GM19193 (cell line): ENCODE results near the gene OR4N5.

ENCODE experiments used
- POLR2A ChIP-seq: IDR thresholded peaks from 4 replicates; pipeline ENCODE4 v1.6.1; 2011; ENCODE audit not compliant: insufficient read depth, insufficient read length; ENCODE audit errors: extremely low read depth

The OR4N5 gene, protein sequence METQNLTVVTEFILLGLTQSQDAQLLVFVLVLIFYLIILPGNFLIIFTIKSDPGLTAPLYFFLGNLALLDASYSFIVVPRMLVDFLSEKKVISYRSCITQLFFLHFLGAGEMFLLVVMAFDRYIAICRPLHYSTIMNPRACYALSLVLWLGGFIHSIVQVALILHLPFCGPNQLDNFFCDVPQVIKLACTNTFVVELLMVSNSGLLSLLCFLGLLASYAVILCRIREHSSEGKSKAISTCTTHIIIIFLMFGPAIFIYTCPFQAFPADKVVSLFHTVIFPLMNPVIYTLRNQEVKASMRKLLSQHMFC

DNA sequence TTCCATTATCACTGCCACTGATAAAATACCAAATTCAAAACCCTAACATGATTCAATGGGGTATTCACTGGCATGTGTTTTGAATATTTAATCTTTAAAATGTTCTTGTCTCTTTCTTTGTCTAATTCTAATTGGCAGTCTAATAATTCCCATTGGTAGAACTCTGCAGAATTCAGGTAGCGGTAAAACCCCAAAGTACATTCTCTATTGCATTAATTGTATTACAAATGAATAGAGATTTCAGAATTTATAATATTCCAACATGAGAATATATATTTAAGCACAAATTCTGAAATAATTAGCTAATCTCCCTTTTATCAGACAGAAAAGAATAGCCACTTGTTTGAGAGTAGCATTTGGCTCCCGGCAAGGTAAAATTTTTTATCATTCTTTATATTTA, at the start of gene OR4N5:
Gene OR4N5 (plus strand): TSS at position 301 of the 400 bp plus-strand sequence. CDS start 4,916 bp downstream, outside the sequence.
- no peak for TF ChIP-seq POLR2A

DNA sequence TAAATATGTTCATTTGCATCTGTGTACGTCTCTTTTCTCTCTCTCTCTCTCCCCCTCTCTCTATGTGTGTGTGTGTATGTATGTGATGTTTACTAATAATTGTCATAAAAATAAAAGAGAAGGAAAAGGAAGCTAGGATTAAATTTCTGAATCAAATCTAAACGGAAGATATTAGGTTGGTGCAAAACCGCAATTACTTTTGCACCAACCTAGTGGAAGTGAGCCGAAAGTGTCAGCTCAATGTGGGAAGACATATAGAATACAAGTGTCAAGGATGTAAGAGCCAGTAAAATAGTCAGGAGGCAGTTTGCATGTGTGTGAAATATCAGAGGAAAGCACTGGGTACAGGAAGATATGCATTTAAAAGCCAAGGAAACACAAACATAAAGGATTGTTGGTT, 46.6 kb upstream of the OR4N5 start:
- no peak for TF ChIP-seq POLR2A

- TF ChIP-seq POLR2A = no peak
Measured at GRCh38 chr14:20093442-20093841, 45.2 kb upstream of the OR4N5 start.

- TF ChIP-seq POLR2A = no peak
Measured at GRCh38 chr14:20110438-20110837, 28.2 kb upstream of the OR4N5 start, which contains the start of gene OR4K17. Gene OR4K17 (plus strand): TSS chr14:20110739. CDS start chr14:20117500, 6,761 bp downstream.

DNA sequence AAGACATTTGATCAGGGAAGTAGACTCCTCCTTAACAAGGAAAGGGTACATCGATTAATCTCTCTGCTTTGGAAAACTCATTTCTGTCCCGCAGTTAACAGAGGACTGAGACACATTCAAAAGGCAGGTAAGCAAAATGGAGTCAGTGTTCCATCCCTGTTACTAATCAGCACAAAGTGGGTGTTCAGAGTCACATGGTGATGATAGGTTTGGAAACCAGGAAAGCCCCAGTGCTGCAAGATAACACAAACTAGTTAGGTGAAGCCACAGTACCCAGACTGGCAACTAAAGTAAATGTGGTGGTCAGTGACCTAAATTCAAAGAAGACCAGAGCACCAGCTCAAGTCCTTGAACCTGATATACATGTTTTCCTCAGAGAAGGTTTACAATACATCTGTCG, 26.3 kb upstream of the OR4N5 start:
- no peak for TF ChIP-seq POLR2A

DNA sequence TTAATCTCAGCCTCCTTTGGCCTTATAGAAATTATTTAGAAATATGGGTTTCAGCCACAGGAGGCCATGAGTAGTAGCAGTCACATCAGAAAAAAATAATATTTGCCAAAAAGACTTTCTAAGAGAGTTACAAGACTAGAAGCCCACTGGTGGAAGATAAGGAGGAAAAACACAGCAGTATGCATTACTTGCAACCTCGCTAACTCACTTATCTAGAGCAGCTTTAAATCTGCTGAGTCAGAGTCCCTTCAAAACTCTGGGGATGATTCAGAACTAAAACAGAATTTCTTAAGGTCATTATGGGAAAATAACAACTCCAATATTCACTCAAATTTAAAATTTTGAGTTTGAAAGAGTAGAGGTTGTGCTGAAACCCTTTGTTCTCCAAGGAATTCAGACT, 21.9 kb upstream of the OR4N5 start:
- TF ChIP-seq POLR2A = no peak

DNA sequence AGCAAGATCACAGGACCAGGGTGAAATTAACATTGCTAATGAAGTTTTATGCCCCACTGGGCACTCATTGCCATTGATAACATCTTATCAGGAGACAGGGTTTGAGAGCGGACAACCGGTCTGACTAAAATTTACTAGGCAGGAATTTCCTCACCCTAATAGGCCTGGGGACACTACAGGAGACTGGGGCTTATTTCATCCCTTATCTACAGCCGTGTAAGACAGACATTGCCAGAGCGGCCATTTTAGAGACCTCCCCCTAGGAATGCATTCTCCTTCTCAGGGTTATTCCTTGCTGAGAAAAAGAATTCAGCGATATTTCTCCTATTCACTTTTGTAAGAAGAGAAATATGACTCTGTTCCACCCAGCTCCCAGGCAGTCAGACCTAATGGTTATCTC, 19.8 kb upstream of the OR4N5 start:
- TF ChIP-seq POLR2A = no peak

DNA sequence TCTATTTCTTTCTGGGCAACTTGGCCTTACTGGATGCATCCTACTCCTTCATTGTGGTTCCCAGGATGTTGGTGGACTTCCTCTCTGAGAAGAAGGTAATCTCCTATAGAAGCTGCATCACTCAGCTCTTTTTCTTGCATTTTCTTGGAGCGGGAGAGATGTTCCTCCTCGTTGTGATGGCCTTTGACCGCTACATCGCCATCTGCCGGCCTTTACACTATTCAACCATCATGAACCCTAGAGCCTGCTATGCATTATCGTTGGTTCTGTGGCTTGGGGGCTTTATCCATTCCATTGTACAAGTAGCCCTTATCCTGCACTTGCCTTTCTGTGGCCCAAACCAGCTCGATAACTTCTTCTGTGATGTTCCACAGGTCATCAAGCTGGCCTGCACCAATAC, 5.3 kb downstream of the OR4N5 start:
- no peak for TF ChIP-seq POLR2A

GRCh38 chr14:20144820-20145219, 6.2 kb downstream of the OR4N5 start:
- TF ChIP-seq POLR2A = no peak

GRCh38 chr14:20164462-20164861, 25.8 kb downstream of the OR4N5 start:
- TF ChIP-seq POLR2A = no peak

GRCh38 chr14:20167091-20167490, 28.5 kb downstream of the OR4N5 start:
- no peak for TF ChIP-seq POLR2A

- TF ChIP-seq POLR2A = no peak
Measured at GRCh38 chr14:20176330-20176729, 37.7 kb downstream of the OR4N5 start.

- no peak for TF ChIP-seq POLR2A
Measured at GRCh38 chr14:20177433-20177974, 38.9 kb downstream of the OR4N5 start.

DNA sequence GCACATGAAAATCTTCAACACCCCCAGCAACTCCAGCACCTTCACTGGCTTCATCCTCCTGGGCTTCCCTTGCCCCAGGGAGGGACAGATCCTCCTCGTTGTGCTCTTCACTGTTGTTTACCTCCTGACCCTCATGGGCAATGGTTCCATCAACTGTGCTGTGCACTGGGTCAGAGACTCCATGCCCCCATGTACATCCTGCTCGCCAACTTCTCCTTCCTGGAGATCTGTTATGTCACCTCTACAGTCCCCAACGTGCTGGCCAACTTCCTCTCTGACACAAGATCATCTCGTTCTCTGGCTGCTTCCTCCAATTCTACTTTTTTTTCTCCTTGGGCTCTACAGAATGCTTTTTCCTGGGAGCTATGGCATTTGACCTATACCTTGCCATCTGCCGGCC, 40.6 kb downstream of the OR4N5 start:
- TF ChIP-seq POLR2A = no peak

- TF ChIP-seq POLR2A = no peak
Measured at GRCh38 chr14:20179880-20180279, 41.3 kb downstream of the OR4N5 start.

- TF ChIP-seq POLR2A = no peak
Measured at GRCh38 chr14:20180486-20180885, 41.9 kb downstream of the OR4N5 start.
